HepG2 (cell line): Measurements from ENCODE around the gene HDDC3. TPM values are rescaled to one million over a fixed set of nuclear protein-coding genes. Genes with fewer than 3 reads are reported as not detected.

Experiments
- BCL3 ChIP-seq: sonication (generic); formaldehyde crosslinking; IDR thresholded peaks from 2 replicates; pipeline ENCODE4 v1.5.1; 2020; ENCODE audit warnings: mild to moderate bottlenecking, missing genetic modification reagents, moderate library complexity
- GATA4 ChIP-seq: sonication (generic); IDR thresholded peaks from 2 replicates; pipeline ENCODE4 v1.6.1; 2016; ENCODE audit warnings: antibody characterized with exemption, low read depth, borderline replicate concordance
- HCFC1 ChIP-seq: fragments of 150-350 bp; IDR thresholded peaks from 2 replicates; pipeline ENCODE4 v1.6.1; 2014; ENCODE audit warnings: low read depth, low read length
- HOXA3 ChIP-seq: sonication (generic); formaldehyde crosslinking; IDR thresholded peaks from 2 replicates; pipeline ENCODE4 v1.5.0; 2020; ENCODE audit warnings: missing genetic modification reagents
- HOXA9 ChIP-seq: sonication (generic); formaldehyde crosslinking; IDR thresholded peaks from 2 replicates; pipeline ENCODE4 v1.8.1; 2022; ENCODE audit warnings: missing genetic modification reagents, mild to moderate bottlenecking, moderate library complexity, borderline replicate concordance
- MLXIP ChIP-seq: sonication (generic); formaldehyde crosslinking; IDR thresholded peaks from 2 replicates; pipeline ENCODE4 v1.9.0; 2021; ENCODE audit warnings: missing genetic modification reagents, borderline replicate concordance
- NR2F1 ChIP-seq, 2 experiments: fragments of 450-650 bp in 1 of 2; formaldehyde crosslinking in 1 of 2; IDR thresholded peaks; 2 replicates each; pipeline versions ENCODE4 v1.5.0 to v1.6.1; 2016 to 2020; ENCODE audit warnings: mild to moderate bottlenecking in 1 of 2, missing compliant biosample characterization in 1 of 2, missing genetic modification reagents in 1 of 2, moderate library complexity in 1 of 2
- RARA ChIP-seq: IDR thresholded peaks from 2 replicates; pipeline ENCODE4 v1.6.1; 2016; ENCODE audit warnings: missing genetic modification reagents, missing compliant biosample characterization
- RBM22 ChIP-seq: fragments of 200-400 bp; formaldehyde crosslinking; optimal IDR thresholded peaks from 2 replicates; pipeline ENCODE3; 2017; ENCODE audit warnings: mild to moderate bottlenecking, low read length, moderate library complexity
- SIN3A ChIP-seq: IDR thresholded peaks from 2 replicates; pipeline ENCODE4 v1.6.1; 2011; ENCODE audit warnings: low read depth, mild to moderate bottlenecking, control low read depth, low read length, borderline replicate concordance
- SMARCC2 ChIP-seq: fragments of 450-650 bp; IDR thresholded peaks from 2 replicates; pipeline ENCODE4 v1.6.1; 2017; ENCODE audit warnings: antibody characterized with exemption, mild to moderate bottlenecking
- ZFP62 ChIP-seq: sonication (generic); formaldehyde crosslinking; IDR thresholded peaks from 2 replicates; pipeline ENCODE4 v1.4.0; 2020; ENCODE audit warnings: missing genetic modification reagents
- ZNF260 ChIP-seq: sonication (generic); formaldehyde crosslinking; IDR thresholded peaks from 2 replicates; pipeline ENCODE4 v1.4.0; 2020; ENCODE audit warnings: missing genetic modification reagents, low read depth, mild to moderate bottlenecking, borderline replicate concordance
- ZNF543 ChIP-seq: sonication (generic); formaldehyde crosslinking; IDR thresholded peaks from 2 replicates; pipeline ENCODE4 v1.4.0; 2020; ENCODE audit warnings: mild to moderate bottlenecking, missing genetic modification reagents
- ZNF563 ChIP-seq: sonication (generic); formaldehyde crosslinking; IDR thresholded peaks from 2 replicates; pipeline ENCODE4 v1.8.0; 2022; ENCODE audit warnings: mild to moderate bottlenecking, moderate library complexity, missing genetic modification reagents
- ZNF7 ChIP-seq: IDR thresholded peaks from 2 replicates; pipeline ENCODE4 v1.6.1; 2016; ENCODE audit warnings: missing biosample characterization, missing genetic modification reagents
- polyA plus RNA-seq, 8 experiments: library from polyadenylated mRNA; depleted of rRNA in 3 of 8; stranded (reverse) in 7 of 8; unstranded in 1 of 8; fragments of >200 nt; fragmentation: Illumina TruSeq in 4 of 8; extraction: Trizol in 4 of 8; gene quantifications; 2 replicates each; pipeline versions ENCODE4 v1.2.1 to v1.2.3, GENCODE V29; 2011 to 2016; ENCODE audit warnings: low read depth in 4 of 8, missing spikeins in 1 of 8, mixed read lengths in 1 of 8; ENCODE audit not compliant: insufficient read depth in 1 of 8
- total RNA-seq, 5 experiments: library from RNA; depleted of rRNA; stranded (reverse); fragments of >200 nt; fragmentation: Illumina TruSeq; extraction: Trizol; gene quantifications; 2 replicates each; pipeline ENCODE4 v1.2.3, GENCODE V29; 2016; ENCODE audit warnings: low read depth in 1 of 5

Gene HDDC3
- total and polyA plus RNA-seq, 2 of the 13 experiments (the other 11 are each of a cell fraction or from before 2014, with no cell fraction given), result 18.7 to 28.3 TPM

- TF ChIP-seq MLXIP (no peak), ZFP62 (CRISPR knock-in tag) (no peak), SIN3A (no peak), SMARCC2 (no peak), ZNF543 (CRISPR knock-in tag) (0 out of 2 replicates have a peak, but pooled peaks have one; percentile 17), ZNF563 (CRISPR knock-in tag) (peak; percentile 61; the same call in 1 of the 2 replicates), RARA (CRISPR knock-in tag) (peak; percentile 25; the same call in 1 of the 2 replicates), BCL3 (CRISPR knock-in tag) (peak; percentile 37), HOXA9 (no peak), ZNF7 (CRISPR knock-in tag) (no peak), HOXA3 (CRISPR knock-in tag) (no peak; the same call in 1 of the 2 replicates), HCFC1 (no peak), ZNF260 (CRISPR knock-in tag) (no peak), GATA4 (no peak), NR2F1 (CRISPR knock-in tag; IDR thresholded peaks at IDR 0.05) (no peak), RBM22 (no peak)
Observed at GRCh38 chr15:90934949-90935751, 2.8 kb upstream of the HDDC3 start, which contains the start of gene UNC45A (continued).
